B cell (primary cell): Measurements from ENCODE around the gene MSGN1. TPM values are rescaled to one million over a fixed set of nuclear protein-coding genes. Genes with fewer than 3 reads are reported as not detected.

Experiments
- ATAC-seq: fragments of 200-7000 bp; cut with Tn5 transposase; one replicate; pipeline ENCODE4 v1.10.0; 2021; ENCODE audit warnings: low read depth, mild to moderate bottlenecking, moderate number of reproducible peaks, moderate library complexity
- CTCF ChIA-PET: fragments of 350-600 bp; sonication (Branson Sonifier 250); formaldehyde crosslinking; loops from one replicate; lab custom pipeline; 2021; ENCODE audit warnings: antibody characterized with exemption, inconsistent platforms; lab: Charles Lee
- POLR2A ChIA-PET: fragments of 350-600 bp; sonication (Branson Sonifier 250); formaldehyde crosslinking; loops from one replicate; lab custom pipeline; 2021; ENCODE audit warnings: antibody characterized with exemption; lab: Charles Lee
- DNase-seq: peaks from one replicate; pipeline ENCODE4 v3.0.0; 2013
- H2AFZ ChIP-seq: 2 replicates; pipeline ENCODE4 v1.6.1; 2012; ENCODE audit warnings: mild to moderate bottlenecking, low read depth, low read length; ENCODE audit not compliant: insufficient read depth, poor library complexity, severe bottlenecking
- H3K27ac ChIP-seq, 2 donors: 1 replicate in 1 of 2; 2 replicates in 1 of 2; pipeline ENCODE4 v1.5.1; 2012 to 2013; ENCODE audit warnings: low read length in 2 of 2, mild to moderate bottlenecking in 2 of 2, moderate library complexity in 1 of 2
- H3K27me3 ChIP-seq, 4 experiments: fragments of 200-600 bp in 1 of 4; sonication (generic) in 1 of 4; replicated peaks in 1 of 4; 1 replicate in 2 of 4; 2 replicates in 2 of 4; pipeline versions ENCODE4 v1.6.1 to v1.7.0; 2013 to 2016; ENCODE audit warnings: low read length in 3 of 4, mild to moderate bottlenecking in 2 of 4, mixed read lengths in 1 of 4, moderate library complexity in 1 of 4; ENCODE audit not compliant: insufficient read depth in 4 of 4, control insufficient read depth in 3 of 4; ENCODE audit errors: control extremely low read depth in 1 of 4
- H3K36me3 ChIP-seq, 2 experiments: replicated peaks in 1 of 2; 1 replicate in 1 of 2; 2 replicates in 1 of 2; pipeline versions ENCODE4 v1.6.1 to v1.7.1; 2013; ENCODE audit warnings: low read length in 1 of 2; ENCODE audit not compliant: insufficient read depth in 2 of 2, control insufficient read depth in 1 of 2; ENCODE audit errors: control extremely low read depth in 1 of 2, extremely low read depth in 1 of 2
- H3K4me1 ChIP-seq, 2 donors: fragments of 200-600 bp in 1 of 2; sonication (generic) in 1 of 2; 1 replicate in 1 of 2; 2 replicates in 1 of 2; pipeline versions ENCODE4 v1.5.1 to v1.6.1; 2013 to 2017; ENCODE audit warnings: low read length in 2 of 2; ENCODE audit not compliant: control insufficient read depth in 2 of 2, insufficient read depth in 2 of 2
- H3K4me2 ChIP-seq: replicated peaks from 2 replicates; pipeline ENCODE3; 2012; ENCODE audit warnings: mild to moderate bottlenecking, low read depth, low read length; ENCODE audit not compliant: poor library complexity, severe bottlenecking
- H3K4me3 ChIP-seq, 5 experiments: fragments of 200-600 bp in 1 of 5; sonication (generic) in 1 of 5; 1 replicate in 3 of 5; 2 replicates in 2 of 5; pipeline versions ENCODE4 v1.5.1 to v1.7.0; 2011 to 2016; ENCODE audit warnings: low read length in 4 of 5, mild to moderate bottlenecking in 4 of 5, low read depth in 2 of 5, control low read depth in 1 of 5, moderate library complexity in 1 of 5; ENCODE audit not compliant: insufficient read depth in 1 of 5; ENCODE audit errors: control extremely low read depth in 1 of 5, extremely low read depth in 1 of 5
- H3K79me2 ChIP-seq: fragments of 200-600 bp; sonication (generic); one replicate; pipeline ENCODE4 v1.6.0; 2016; ENCODE audit warnings: low read length; ENCODE audit not compliant: control insufficient read depth, insufficient read depth
- H3K9ac ChIP-seq: fragments of 200-600 bp; sonication (generic); 2 replicates; pipeline ENCODE4 v1.6.1; 2017; ENCODE audit warnings: mild to moderate bottlenecking, low read length, moderate library complexity
- H3K9me3 ChIP-seq, 3 donors: one replicate each; pipeline versions ENCODE4 v1.6.1 to v1.7.1; 2013; ENCODE audit warnings: low read length in 2 of 3; ENCODE audit not compliant: control insufficient read depth in 2 of 3, insufficient read depth in 1 of 3; ENCODE audit errors: control extremely low read depth in 1 of 3
- H4K20me1 ChIP-seq: 2 replicates; pipeline ENCODE4 v1.6.0; 2012; ENCODE audit warnings: mild to moderate bottlenecking, low read length; ENCODE audit not compliant: insufficient read depth, control insufficient read depth, poor library complexity, severe bottlenecking
- H3K27ac Mint-ChIP-seq: one replicate; pipeline ENCODE4 v1.8.0; 2021; ENCODE audit warnings: mixed read lengths
- H3K27me3 Mint-ChIP-seq: one replicate; pipeline ENCODE4 v1.8.0; 2021; ENCODE audit warnings: mixed read lengths
- H3K4me1 Mint-ChIP-seq: one replicate; pipeline ENCODE4 v1.8.0; 2021; ENCODE audit warnings: mixed read lengths
- H3K4me3 Mint-ChIP-seq: one replicate; pipeline ENCODE4 v1.8.0; 2021; ENCODE audit warnings: mixed read lengths
- H3K9me3 Mint-ChIP-seq: one replicate; pipeline ENCODE4 v1.8.0; 2022; ENCODE audit warnings: mixed read lengths; ENCODE audit not compliant: insufficient read depth
- EZH2 ChIP-seq: IDR thresholded peaks from 2 replicates; pipeline ENCODE4 v1.6.1; 2012; ENCODE audit warnings: borderline replicate concordance, low read depth, mild to moderate bottlenecking, moderate library complexity, low read length; ENCODE audit not compliant: insufficient read depth, poor library complexity, severe bottlenecking
- WGBS: methylation state at CpG from one replicate; pipeline ENCODE4 v1.1.5; 2013; ENCODE audit warnings: missing lambda C conversion rate; ENCODE audit not compliant: insufficient coverage; 5-methylcytosine and 5-hydroxymethylcytosine counted together
- intact Hi-C: fragments of 100-400 bp; cut with micrococcal nuclease; formaldehyde crosslinking; loops from one replicate; pipeline ENCODE4 v1.10.0; 2022
- polyA minus RNA-seq: library from RNA; depleted of rRNA, polyadenylated mRNA; stranded (reverse); fragments of >200 nt; gene quantifications from 2 replicates; pipeline ENCODE4 v1.2.3, GENCODE V29; 2012
- polyA plus RNA-seq: library from polyadenylated mRNA; depleted of rRNA; stranded (reverse); fragments of >200 nt; gene quantifications from 2 replicates; pipeline ENCODE4 v1.2.3, GENCODE V29; 2012
- total RNA-seq, 2 donors: library from RNA; stranded (reverse); fragments of 120-200 nt in 1 of 2; gene quantifications; 1 replicate in 1 of 2; 2 replicates in 1 of 2; pipeline versions ENCODE4 v1.2.3 to v1.2.4, GENCODE V29; 2013 to 2022
- TF ChIP-seq, protein P1 (sequence below): fragments of 200-600 bp; IDR thresholded peaks from one replicate; pipeline ENCODE4 v1.8.0; 2022; ENCODE audit warnings: antibody characterized with exemption, mild to moderate bottlenecking

The MSGN1 gene
- total RNA-seq (not detected in 2 replicates), polyA plus RNA-seq (not detected in 2 replicates), polyA minus RNA-seq (not detected in 2 replicates)
- not detected for total RNA-seq (2013)

- Mint-ChIP-seq H3K27ac (peak within 1 kb of the TSS; percentile 66), H3K27me3 (no peaks in the 10 kb centered on the region), H3K4me3 (no peak within 1 kb of the TSS), H3K9me3 (no peaks in the 10 kb centered on the region), H3K4me1 (peaks cover 66% of the 10 kb centered on the region)
- no peak within 1 kb of the TSS for H3K4me2 ChIP-seq
- CTCF ChIA-PET = interaction anchor here (2.9 kb wide), 1 partner anchor 11 kb away, joined by 9 read pairs; no protein-coding TSS in a partner anchor
- TF ChIP-seq, protein P1, sequence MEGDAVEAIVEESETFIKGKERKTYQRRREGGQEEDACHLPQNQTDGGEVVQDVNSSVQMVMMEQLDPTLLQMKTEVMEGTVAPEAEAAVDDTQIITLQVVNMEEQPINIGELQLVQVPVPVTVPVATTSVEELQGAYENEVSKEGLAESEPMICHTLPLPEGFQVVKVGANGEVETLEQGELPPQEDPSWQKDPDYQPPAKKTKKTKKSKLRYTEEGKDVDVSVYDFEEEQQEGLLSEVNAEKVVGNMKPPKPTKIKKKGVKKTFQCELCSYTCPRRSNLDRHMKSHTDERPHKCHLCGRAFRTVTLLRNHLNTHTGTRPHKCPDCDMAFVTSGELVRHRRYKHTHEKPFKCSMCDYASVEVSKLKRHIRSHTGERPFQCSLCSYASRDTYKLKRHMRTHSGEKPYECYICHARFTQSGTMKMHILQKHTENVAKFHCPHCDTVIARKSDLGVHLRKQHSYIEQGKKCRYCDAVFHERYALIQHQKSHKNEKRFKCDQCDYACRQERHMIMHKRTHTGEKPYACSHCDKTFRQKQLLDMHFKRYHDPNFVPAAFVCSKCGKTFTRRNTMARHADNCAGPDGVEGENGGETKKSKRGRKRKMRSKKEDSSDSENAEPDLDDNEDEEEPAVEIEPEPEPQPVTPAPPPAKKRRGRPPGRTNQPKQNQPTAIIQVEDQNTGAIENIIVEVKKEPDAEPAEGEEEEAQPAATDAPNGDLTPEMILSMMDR = no peak
- TF ChIP-seq EZH2 = no peak
- intact Hi-C loops = no loop called here
- H3K27ac ChIP-seq = peak within 1 kb of the TSS in 1 of 2 donors; percentile 1
- 98% methylated on average over 22 of the region's 26 CpGs for WGBS
- peaks cover 42% of the 10 kb centered on the region in 2 donors for H3K4me1 ChIP-seq
- H3K27me3 ChIP-seq = no peaks in the 10 kb centered on the region
- H3K36me3 ChIP-seq = no peaks in the 10 kb centered on the region
- no peak within 1 kb of the TSS for H3K4me3 ChIP-seq
- peaks cover 0 to 4% (median 0%) of the 10 kb centered on the region in 3 donors for H3K9me3 ChIP-seq
- DNase-seq (no peak), ATAC-seq (no peak)
- POLR2A ChIA-PET = interaction anchor here (1.1 to 1.3 kb wide), 2 partner anchors 12 to 14 kb away, joined by 4 read pairs; no protein-coding TSS in a partner anchor
- no peak within 1 kb of the TSS for H2AFZ ChIP-seq
- no peaks in the 10 kb centered on the region for H3K79me2 ChIP-seq
- no peaks in the 10 kb centered on the region for H4K20me1 ChIP-seq
- H3K9ac ChIP-seq = no peak within 1 kb of the TSS
These were observed at the start of gene MSGN1 for GRCh38 chr2:17816396-17817245. Gene MSGN1 (plus strand): TSS chr2:17816460. CDS start chr2:17816519, 59 bp downstream.

GRCh38 chr2:17768894-17769293 is 47.4 kb upstream of the MSGN1 start:
- Histone ChIP-seq H3K9ac (no peak overlapping the region), H3K9me3 (no peaks in the 10 kb centered on the region), H3K36me3 (peaks cover 7 to 10% of the 10 kb centered on the region in 2 experiments), H4K20me1 (no peaks in the 10 kb centered on the region), H3K4me1 (no peaks in the 10 kb centered on the region), H2AFZ (no peak overlapping the region), H3K4me3 (no peak overlapping the region), H3K79me2 (peaks cover 6% of the 10 kb centered on the region), H3K27ac (no peak overlapping the region), H3K27me3 (no peaks in the 10 kb centered on the region), H3K4me2 (no peak overlapping the region)
- no peaks in the 10 kb centered on the region for H3K27me3 Mint-ChIP-seq
- WGBS = 100% methylated on average over 2 of the region's 4 CpGs
- no peaks in the 10 kb centered on the region for H3K4me1 Mint-ChIP-seq
- ATAC-seq = no peak
- H3K4me3 Mint-ChIP-seq = no peak overlapping the region
- no peak overlapping the region for H3K27ac Mint-ChIP-seq
- intact Hi-C loops = no loop called here
- ChIA-PET POLR2A (no interaction called here), CTCF (interaction anchor here (1.6 kb wide), 1 partner anchor 50 kb away, joined by 6 read pairs; no protein-coding TSS in a partner anchor)
- no peaks in the 10 kb centered on the region for H3K9me3 Mint-ChIP-seq
- TF ChIP-seq EZH2 = no peak
- TF ChIP-seq, protein P1 = no peak
- DNase-seq = no peak
